Panc1 (cell line): ENCODE measurements around the gene PRKAG2. TPM values are rescaled to one million over a fixed set of nuclear protein-coding genes. Genes with fewer than 3 reads are reported as not detected.

ENCODE experiments used
- ATAC-seq: fragments of 200-7000 bp; cut with Tn5 transposase; 2 replicates; pipeline ENCODE4 v1.9.1; 2020; ENCODE audit warnings: mild to moderate bottlenecking, moderate library complexity
- BruUV-seq: library from RNA; stranded (reverse); fragments of 400-500 nt; replicated peaks from 2 replicates; lab custom pipeline; 2021; lab: Mats Ljungman, UMichigan
- CTCF ChIA-PET: fragments of 300-600 bp; sonication (Branson Sonifier 250); formaldehyde crosslinking; loops from one replicate; lab custom pipeline; 2022; ENCODE audit warnings: antibody characterized with exemption; lab: Charles Lee
- POLR2A ChIA-PET: fragments of 300-600 bp; sonication (Branson Sonifier 250); formaldehyde crosslinking; loops from one replicate; lab custom pipeline; 2022; ENCODE audit warnings: antibody characterized with exemption; lab: Charles Lee
- DNase-seq: peaks from one replicate; pipeline ENCODE4 v3.0.0-alpha.2; 2010; ENCODE audit warnings: low read depth, low spot score
- H3K27ac ChIP-seq: 2 replicates; pipeline ENCODE4 v1.5.1; 2011; ENCODE audit warnings: mild to moderate bottlenecking, low read length, inconsistent platforms
- H3K27me3 ChIP-seq: fragments of 200-500 bp; sonication (Bioruptor generic); 2 replicates; pipeline ENCODE4 v1.6.0; 2014; ENCODE audit warnings: low read length, inconsistent platforms; ENCODE audit not compliant: control insufficient read depth, insufficient read depth
- H3K36me3 ChIP-seq: fragments of 200-500 bp; sonication (Bioruptor generic); 2 replicates; pipeline ENCODE4 v1.5.1; 2014; ENCODE audit warnings: inconsistent platforms, mild to moderate bottlenecking, low read length, moderate library complexity; ENCODE audit not compliant: control insufficient read depth, insufficient read depth
- H3K4me1 ChIP-seq: 2 replicates; pipeline ENCODE4 v1.5.1; 2011; ENCODE audit warnings: inconsistent platforms, mild to moderate bottlenecking, low read length, moderate library complexity; ENCODE audit not compliant: control insufficient read depth, insufficient read depth
- H3K4me3 ChIP-seq, 2 experiments: 2 replicates each; pipeline ENCODE4 v1.5.1; 2011 to 2012; ENCODE audit warnings: low read depth in 2 of 2, low read length in 2 of 2, mild to moderate bottlenecking in 2 of 2, inconsistent platforms in 1 of 2, moderate library complexity in 1 of 2
- H3K9me3 ChIP-seq: fragments of 200-500 bp; sonication (Bioruptor generic); 2 replicates; pipeline ENCODE4 v1.5.1; 2014; ENCODE audit warnings: low read depth, mild to moderate bottlenecking, inconsistent platforms, low read length, moderate library complexity; ENCODE audit not compliant: control insufficient read depth, insufficient read depth
- CTCF ChIP-seq: fragments of 450-650 bp; IDR thresholded peaks from 2 replicates; pipeline ENCODE4 v1.5.1; 2017; ENCODE audit warnings: mild to moderate bottlenecking
- POLR2AphosphoS5 ChIP-seq: IDR thresholded peaks from 2 replicates; pipeline ENCODE4 v1.6.1; 2012; ENCODE audit warnings: mild to moderate bottlenecking, low read depth, low read length, moderate library complexity
- SIN3A ChIP-seq: IDR thresholded peaks from 2 replicates; pipeline ENCODE4 v1.6.1; 2012; ENCODE audit warnings: low read depth, mild to moderate bottlenecking, low read length, moderate library complexity, borderline replicate concordance; ENCODE audit not compliant: insufficient read depth
- TCF7L2 ChIP-seq: IDR thresholded peaks from 2 replicates; pipeline ENCODE4 v1.6.1; 2011; ENCODE audit warnings: mild to moderate bottlenecking, low read depth, low read length, inconsistent platforms
- in situ Hi-C: cut with HindIII; loops from 2 replicates; pipeline ENCODE4 v1.10.0; 2016; ENCODE audit warnings: low sequenced_read_pairs, low pct_unique_long_range_greater_than_20kb
- intact Hi-C: fragments of 100-400 bp; cut with micrococcal nuclease; formaldehyde crosslinking; loops from one replicate; pipeline ENCODE4 v1.10.0; 2022; ENCODE audit not compliant: unreplicated experiment
- total RNA-seq: library from RNA; stranded (reverse); gene quantifications from one replicate; pipeline ENCODE4 v1.2.1, GENCODE V29; 2021; ENCODE audit not compliant: unreplicated experiment
- TF ChIP-seq, protein P1 (sequence below), 2 experiments: IDR thresholded peaks; 2 replicates each; pipeline ENCODE4 v1.6.1; 2011 to 2012; ENCODE audit warnings: low read depth in 2 of 2, control low read depth in 1 of 2, low read length in 1 of 2, mild to moderate bottlenecking in 1 of 2, moderate library complexity in 1 of 2; ENCODE audit not compliant: insufficient read depth in 1 of 2

The PRKAG2 gene
- total RNA-seq, 1 experiment from 2014 or later, result 71.6 TPM

DNA sequence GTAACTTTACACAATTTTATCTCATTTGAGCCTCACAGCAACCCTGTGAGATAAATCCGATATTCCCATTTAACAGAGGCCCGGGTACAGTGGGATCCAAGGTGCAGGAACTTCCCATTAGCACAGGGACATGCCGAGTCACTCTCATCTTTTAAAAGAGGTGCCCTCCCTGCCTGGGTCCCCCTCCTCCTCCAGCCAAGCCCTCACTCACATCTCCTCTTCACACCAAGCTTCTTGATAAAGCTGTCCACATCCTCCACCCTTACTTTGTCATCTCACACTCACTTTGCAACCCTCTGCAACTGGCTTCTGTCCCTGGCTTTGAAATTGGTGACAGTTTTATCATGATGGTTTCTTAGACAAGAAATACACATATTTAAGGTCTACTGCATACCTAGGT, 212.6 kb downstream of the PRKAG2 start:
- H3K27ac ChIP-seq, result no peak overlapping the region
- ATAC-seq (no peak), DNase-seq (no peak)
- ChIA-PET POLR2A (interaction anchor here (0.5 kb wide), 1 partner anchor 23 kb away, joined by 16 read pairs; no protein-coding TSS in a partner anchor), CTCF (interaction anchor here (0.5 kb wide), 1 partner anchor 14 kb away, joined by 3 read pairs; no protein-coding TSS in a partner anchor)
- H3K9me3 ChIP-seq, result no peaks in the 10 kb centered on the region
- H3K4me3 ChIP-seq, result no peak overlapping the region
- in situ Hi-C loops (no loop called here), intact Hi-C loops (no loop called here)
- BruUV-seq, result no TSS peak
- H3K36me3 ChIP-seq, result no peaks in the 10 kb centered on the region
- no peaks in the 10 kb centered on the region for H3K27me3 ChIP-seq
- no peak for TF ChIP-seq POLR2AphosphoS5
- TF ChIP-seq TCF7L2, result no peak
- no peak for TF ChIP-seq CTCF
- TF ChIP-seq, protein P1, sequence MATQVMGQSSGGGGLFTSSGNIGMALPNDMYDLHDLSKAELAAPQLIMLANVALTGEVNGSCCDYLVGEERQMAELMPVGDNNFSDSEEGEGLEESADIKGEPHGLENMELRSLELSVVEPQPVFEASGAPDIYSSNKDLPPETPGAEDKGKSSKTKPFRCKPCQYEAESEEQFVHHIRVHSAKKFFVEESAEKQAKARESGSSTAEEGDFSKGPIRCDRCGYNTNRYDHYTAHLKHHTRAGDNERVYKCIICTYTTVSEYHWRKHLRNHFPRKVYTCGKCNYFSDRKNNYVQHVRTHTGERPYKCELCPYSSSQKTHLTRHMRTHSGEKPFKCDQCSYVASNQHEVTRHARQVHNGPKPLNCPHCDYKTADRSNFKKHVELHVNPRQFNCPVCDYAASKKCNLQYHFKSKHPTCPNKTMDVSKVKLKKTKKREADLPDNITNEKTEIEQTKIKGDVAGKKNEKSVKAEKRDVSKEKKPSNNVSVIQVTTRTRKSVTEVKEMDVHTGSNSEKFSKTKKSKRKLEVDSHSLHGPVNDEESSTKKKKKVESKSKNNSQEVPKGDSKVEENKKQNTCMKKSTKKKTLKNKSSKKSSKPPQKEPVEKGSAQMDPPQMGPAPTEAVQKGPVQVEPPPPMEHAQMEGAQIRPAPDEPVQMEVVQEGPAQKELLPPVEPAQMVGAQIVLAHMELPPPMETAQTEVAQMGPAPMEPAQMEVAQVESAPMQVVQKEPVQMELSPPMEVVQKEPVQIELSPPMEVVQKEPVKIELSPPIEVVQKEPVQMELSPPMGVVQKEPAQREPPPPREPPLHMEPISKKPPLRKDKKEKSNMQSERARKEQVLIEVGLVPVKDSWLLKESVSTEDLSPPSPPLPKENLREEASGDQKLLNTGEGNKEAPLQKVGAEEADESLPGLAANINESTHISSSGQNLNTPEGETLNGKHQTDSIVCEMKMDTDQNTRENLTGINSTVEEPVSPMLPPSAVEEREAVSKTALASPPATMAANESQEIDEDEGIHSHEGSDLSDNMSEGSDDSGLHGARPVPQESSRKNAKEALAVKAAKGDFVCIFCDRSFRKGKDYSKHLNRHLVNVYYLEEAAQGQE (IDR thresholded peaks at IDR 0.05; ENCODE audit: insufficient read depth in 1 of 2, low read depth in 2 of 2, low read length in 1 of 2), result no peak
- TF ChIP-seq SIN3A, result no peak
- peaks cover 5% of the 10 kb centered on the region; the same call in 1 of the 2 replicates for H3K4me1 ChIP-seq

GRCh38 chr7:151663382-151664100, 213.4 kb downstream of the PRKAG2 start:
- H3K27ac ChIP-seq, result no peak overlapping the region
- no TSS peak for BruUV-seq
- H3K9me3 ChIP-seq, result no peaks in the 10 kb centered on the region
- no peaks in the 10 kb centered on the region for H3K36me3 ChIP-seq
- no peaks in the 10 kb centered on the region for H3K27me3 ChIP-seq
- POLR2A ChIA-PET, result no interaction called here
- no peak for ATAC-seq
- CTCF ChIA-PET, result interaction anchor here (0.5 kb wide), 1 partner anchor 15 kb away, joined by 3 read pairs; no protein-coding TSS in a partner anchor
- no peak overlapping the region for H3K4me3 ChIP-seq
- peaks cover 8% of the 10 kb centered on the region; the same call in 1 of the 2 replicates for H3K4me1 ChIP-seq
- intact Hi-C loops, result no loop called here
- in situ Hi-C loops, result no loop called here
- no peak for DNase-seq
- TF ChIP-seq, protein P1 (IDR thresholded peaks at IDR 0.05; ENCODE audit: insufficient read depth in 1 of 2, low read depth in 2 of 2, low read length in 1 of 2), result no peak
- no peak for TF ChIP-seq SIN3A
- no peak for TF ChIP-seq TCF7L2
